OCI-LY7 (cell line): ENCODE measurements around the gene ECI1. TPM values are rescaled to one million over a fixed set of nuclear protein-coding genes. Genes with fewer than 3 reads are reported as not detected.
"Not testable (repeated sequence)": the region's sequence is repeated elsewhere in the genome, so short reads cannot be mapped to it uniquely, and the experiment has no call there.

ENCODE experiments used
- BruUV-seq: library from RNA; stranded (reverse); fragments of 400-500 nt; replicated peaks from 2 replicates; lab custom pipeline; 2021; lab: Mats Ljungman, UMichigan
- CTCF ChIA-PET: fragments of 300-600 bp; sonication (Branson Sonifier 250); formaldehyde crosslinking; loops from one replicate; lab custom pipeline; 2022; ENCODE audit warnings: antibody characterized with exemption; ENCODE audit not compliant: unreplicated experiment; lab: Charles Lee
- POLR2A ChIA-PET: fragments of 300-600 bp; sonication (Branson Sonifier 250); formaldehyde crosslinking; loops from one replicate; lab custom pipeline; 2022; ENCODE audit warnings: antibody characterized with exemption; lab: Charles Lee
- DNase-seq: peaks from one replicate; pipeline ENCODE4 v3.0.0-alpha.2; 2015; ENCODE audit warnings: low spot score
- H2AFZ ChIP-seq: fragments of 200-600 bp; sonication (generic), shearing (Covaris generic); 2 replicates; pipeline ENCODE4 v1.6.1; 2014; ENCODE audit warnings: mild to moderate bottlenecking, antibody characterized with exemption, low read length, moderate library complexity
- H3K27ac ChIP-seq: fragments of 200-600 bp; sonication (generic); 2 replicates; pipeline ENCODE4 v1.5.1; 2014; ENCODE audit warnings: mixed run types, low read depth, mild to moderate bottlenecking, moderate library complexity, low read length, inconsistent platforms; ENCODE audit not compliant: poor library complexity, severe bottlenecking
- H3K36me3 ChIP-seq: fragments of 200-600 bp; sonication (generic); 2 replicates; pipeline ENCODE4 v1.6.1; 2014; ENCODE audit warnings: mild to moderate bottlenecking, antibody characterized with exemption, low read length, moderate library complexity, mixed read lengths; ENCODE audit not compliant: insufficient read depth
- H3K4me1 ChIP-seq: fragments of 200-600 bp; sonication (generic); 2 replicates; pipeline ENCODE4 v1.5.1; 2014; ENCODE audit warnings: mild to moderate bottlenecking, low read length; ENCODE audit not compliant: insufficient read depth, poor library complexity, severe bottlenecking
- H3K4me2 ChIP-seq: fragments of 200-600 bp; sonication (generic); 2 replicates; pipeline ENCODE4 v1.6.1; 2014; ENCODE audit warnings: mild to moderate bottlenecking, low read length
- H3K4me3 ChIP-seq: fragments of 200-600 bp; sonication (generic); 2 replicates; pipeline ENCODE4 v1.5.1; 2014; ENCODE audit warnings: mild to moderate bottlenecking, low read depth, low read length; ENCODE audit not compliant: poor library complexity, severe bottlenecking
- H3K79me2 ChIP-seq: fragments of 200-600 bp; sonication (generic); 2 replicates; pipeline ENCODE4 v1.6.1; 2016; ENCODE audit warnings: low read depth, mild to moderate bottlenecking, low read length, moderate library complexity, mixed read lengths; ENCODE audit not compliant: insufficient read depth
- H3K9me2 ChIP-seq: fragments of 200-600 bp; sonication (generic); 2 replicates; pipeline ENCODE4 v1.6.1; 2016; ENCODE audit warnings: mild to moderate bottlenecking, low read length, mixed read lengths; ENCODE audit not compliant: insufficient read depth
- H3K9me3 ChIP-seq: fragments of 200-600 bp; sonication (generic); 2 replicates; pipeline ENCODE4 v1.6.1; 2014; ENCODE audit warnings: mild to moderate bottlenecking, mixed run types, low read length, mixed read lengths
- H4K20me1 ChIP-seq: fragments of 200-600 bp; sonication (generic); 2 replicates; pipeline ENCODE4 v1.6.1; 2014; ENCODE audit warnings: mild to moderate bottlenecking, antibody characterized with exemption, low read length, moderate library complexity, mixed read lengths; ENCODE audit not compliant: insufficient read depth
- EZH2phosphoT487 ChIP-seq: fragments of 200-600 bp; sonication (generic); IDR thresholded peaks from 2 replicates; pipeline ENCODE4 v1.6.1; 2018; ENCODE audit warnings: low read depth, borderline replicate concordance, mild to moderate bottlenecking, mixed run types, antibody characterized with exemption, low read length, moderate library complexity, mixed read lengths
- intact Hi-C: fragments of 100-400 bp; cut with micrococcal nuclease; formaldehyde crosslinking; loops from one replicate; pipeline ENCODE4 v1.10.0; 2022; ENCODE audit not compliant: unreplicated experiment
- total RNA-seq, 2 experiments: library from RNA; depleted of rRNA in 1 of 2; stranded (reverse); fragments of >200 nt in 1 of 2; shearing (Covaris generic) in 1 of 2; gene quantifications; 2 replicates each; pipeline ENCODE4 v1.2.3, GENCODE V29; 2014 to 2022
- TF ChIP-seq, protein P1 (sequence below): fragments of 200-600 bp; sonication (generic); conservative IDR thresholded peaks from 2 replicates; pipeline ENCODE4 v1.5.1; 2014; ENCODE audit warnings: mild to moderate bottlenecking, antibody characterized with exemption, low read length, moderate library complexity, mixed read lengths

ECI1 gene
- total RNA-seq, 2 experiments from 2014 or later = 74.5 to 80.0 TPM

DNA sequence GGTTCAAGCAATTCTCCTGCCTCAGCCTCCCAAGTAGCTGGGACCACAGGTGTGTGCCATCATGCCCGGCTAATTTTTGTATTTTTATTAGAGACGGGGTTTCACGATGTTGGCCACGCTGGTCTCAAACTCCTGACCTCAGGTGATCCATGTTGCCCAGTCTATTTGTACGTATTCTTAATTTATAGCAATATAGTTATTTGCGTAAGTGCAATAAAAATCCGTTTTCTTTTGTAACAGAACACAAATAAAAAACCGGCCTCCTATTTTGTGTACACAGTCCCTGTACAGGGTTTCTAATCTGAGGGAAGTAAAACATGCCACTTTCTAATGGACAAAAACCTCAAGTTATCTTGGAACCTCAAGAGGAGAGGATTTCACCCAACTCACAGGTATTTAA is 8.9 kb upstream of the ECI1 start:
- no TSS peak for BruUV-seq
- H3K4me2 ChIP-seq = no peak overlapping the region
- H3K36me3 ChIP-seq = peaks cover 100% of the 10 kb centered on the region
- H3K4me3 ChIP-seq = no peak overlapping the region
- no peak for DNase-seq
- intact Hi-C loops = no loop called here
- H3K9me2 ChIP-seq = no peaks in the 10 kb centered on the region
- H3K27ac ChIP-seq = no peak overlapping the region
- POLR2A ChIA-PET = no interaction called here
- H3K79me2 ChIP-seq = peaks cover 57% of the 10 kb centered on the region
- TF ChIP-seq, protein P1, sequence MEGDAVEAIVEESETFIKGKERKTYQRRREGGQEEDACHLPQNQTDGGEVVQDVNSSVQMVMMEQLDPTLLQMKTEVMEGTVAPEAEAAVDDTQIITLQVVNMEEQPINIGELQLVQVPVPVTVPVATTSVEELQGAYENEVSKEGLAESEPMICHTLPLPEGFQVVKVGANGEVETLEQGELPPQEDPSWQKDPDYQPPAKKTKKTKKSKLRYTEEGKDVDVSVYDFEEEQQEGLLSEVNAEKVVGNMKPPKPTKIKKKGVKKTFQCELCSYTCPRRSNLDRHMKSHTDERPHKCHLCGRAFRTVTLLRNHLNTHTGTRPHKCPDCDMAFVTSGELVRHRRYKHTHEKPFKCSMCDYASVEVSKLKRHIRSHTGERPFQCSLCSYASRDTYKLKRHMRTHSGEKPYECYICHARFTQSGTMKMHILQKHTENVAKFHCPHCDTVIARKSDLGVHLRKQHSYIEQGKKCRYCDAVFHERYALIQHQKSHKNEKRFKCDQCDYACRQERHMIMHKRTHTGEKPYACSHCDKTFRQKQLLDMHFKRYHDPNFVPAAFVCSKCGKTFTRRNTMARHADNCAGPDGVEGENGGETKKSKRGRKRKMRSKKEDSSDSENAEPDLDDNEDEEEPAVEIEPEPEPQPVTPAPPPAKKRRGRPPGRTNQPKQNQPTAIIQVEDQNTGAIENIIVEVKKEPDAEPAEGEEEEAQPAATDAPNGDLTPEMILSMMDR = no peak
- no peak for TF ChIP-seq EZH2phosphoT487
- H4K20me1 ChIP-seq = peaks cover 21% of the 10 kb centered on the region
- H3K9me3 ChIP-seq = no peaks in the 10 kb centered on the region
- CTCF ChIA-PET = no interaction called here
- no peak overlapping the region for H2AFZ ChIP-seq
- H3K4me1 ChIP-seq = peaks cover 4% of the 10 kb centered on the region

DNA sequence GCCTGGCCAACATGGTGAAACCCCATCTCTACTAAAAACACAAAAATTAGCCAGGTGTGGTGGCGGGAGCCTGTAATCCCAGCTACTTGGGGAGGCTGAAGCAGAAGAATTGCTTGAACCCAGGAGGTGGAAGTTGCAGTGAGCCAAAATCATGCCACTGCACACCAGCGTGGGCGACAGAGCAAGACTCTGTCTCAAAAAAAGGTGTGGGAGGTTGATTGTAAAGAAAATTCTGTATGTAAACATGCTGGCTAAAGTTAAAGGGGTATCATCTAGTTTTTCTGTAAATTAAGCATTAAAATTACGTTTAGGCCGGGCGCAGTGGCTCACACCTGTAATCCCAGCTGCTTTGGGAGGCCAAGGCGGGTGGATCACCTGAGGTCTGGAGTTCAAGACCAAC is 7.1 kb upstream of the ECI1 start:
- H3K4me3 ChIP-seq, H3K9me2 ChIP-seq, H4K20me1 ChIP-seq, H3K9me3 ChIP-seq, DNase-seq, BruUV-seq, intact Hi-C loops, H3K4me1 ChIP-seq, CTCF ChIA-PET, H3K4me2 ChIP-seq, H3K27ac ChIP-seq, H2AFZ ChIP-seq: not testable (repeated sequence)
- peaks cover 100% of the 10 kb centered on the region for H3K36me3 ChIP-seq
- peaks cover 40% of the 10 kb centered on the region for H3K79me2 ChIP-seq
- POLR2A ChIA-PET = interaction anchor here (0.7 kb wide), 1 partner anchor 398 kb away, joined by 3 read pairs; no protein-coding TSS in a partner anchor

DNA sequence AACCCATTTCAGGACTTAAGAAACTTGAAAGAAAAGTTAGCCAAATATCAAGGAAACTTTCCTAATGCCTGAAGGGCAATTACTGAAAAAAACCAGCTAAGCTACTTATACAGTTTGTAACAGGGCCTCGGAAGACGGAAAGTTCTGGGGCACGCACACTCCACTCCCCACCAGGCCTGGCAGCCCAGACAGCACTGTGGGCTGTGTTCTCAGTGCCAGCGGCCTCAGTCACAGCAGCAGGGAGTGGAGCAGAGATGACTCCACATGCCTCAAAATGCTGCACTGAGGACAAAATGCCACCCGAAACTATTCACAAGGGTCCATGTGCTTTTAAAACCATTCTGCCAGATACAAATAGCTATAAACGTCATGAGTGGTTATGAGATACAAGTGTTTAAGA is 6.3 kb upstream of the ECI1 start:
- Histone ChIP-seq H4K20me1 (0 out of 2 replicates have a peak, but pooled peaks cover 6% of the 10 kb centered on the region), H3K9me2 (no peaks in the 10 kb centered on the region), H3K79me2 (peaks cover 32% of the 10 kb centered on the region; the same call in 1 of the 2 replicates), H3K4me3 (no peak overlapping the region), H3K9me3 (no peaks in the 10 kb centered on the region), H3K36me3 (peaks cover 100% of the 10 kb centered on the region), H2AFZ (no peak overlapping the region), H3K27ac (no peak overlapping the region), H3K4me1 (no peaks in the 10 kb centered on the region), H3K4me2 (no peak overlapping the region)
- POLR2A ChIA-PET = interaction anchor here (0.6 to 0.7 kb wide), 2 partner anchors 193 to 398 kb away, joined by 3 to 5 read pairs; no protein-coding TSS in a partner anchor
- BruUV-seq = no TSS peak
- intact Hi-C loops = no loop called here
- CTCF ChIA-PET = no interaction called here
- no peak for DNase-seq
- no peak for TF ChIP-seq EZH2phosphoT487
- TF ChIP-seq, protein P1 = no peak
